ENCODE data around the gene CHST11. TPM values are rescaled to one million over a fixed set of nuclear protein-coding genes. Genes with fewer than 3 reads are reported as not detected.

CHST11 gene
- total RNA-seq, 2 experiments from 2014 or later: 19.1 to 21.9 TPM

DNA sequence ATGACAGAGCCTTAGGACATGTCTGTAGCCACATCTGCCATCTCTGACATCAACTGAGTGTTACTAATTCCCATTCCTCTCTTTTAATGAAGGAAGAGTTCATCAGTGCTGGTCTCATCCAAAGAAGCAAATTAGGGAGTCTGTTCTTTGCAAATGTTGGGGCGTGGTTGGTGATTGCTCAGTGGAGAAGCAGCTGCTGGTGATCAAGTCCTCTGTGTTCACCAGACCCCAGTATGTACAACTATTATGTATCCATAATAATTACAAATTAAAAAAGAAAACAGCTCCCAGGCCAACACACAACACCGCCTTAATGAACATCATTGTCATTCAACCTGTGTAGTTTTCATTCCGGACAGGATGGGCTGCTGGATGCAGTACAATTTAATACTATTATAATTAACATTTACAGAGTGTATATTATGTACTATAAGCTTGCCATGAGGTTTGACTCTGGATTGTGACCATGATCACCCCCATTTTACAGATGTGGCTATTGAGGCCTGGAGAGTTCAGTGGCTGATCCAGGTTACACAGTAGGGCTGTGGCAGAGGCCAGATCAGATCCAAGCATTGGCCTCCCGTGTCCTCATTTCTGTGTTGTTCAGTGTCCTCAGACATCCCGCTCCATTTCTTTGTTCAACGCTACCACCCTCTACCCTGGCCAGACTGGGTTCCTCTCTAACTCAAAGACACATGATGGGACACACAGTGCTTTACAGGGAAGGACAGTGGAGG, 179.0 kb downstream of the CHST11 start:
- no peaks in the 10 kb centered on the region for H3K27me3 Mint-ChIP-seq
- no peak overlapping the region for H3K4me3 Mint-ChIP-seq
- DNase-seq: no peak
- peaks cover 10% of the 10 kb centered on the region for H3K9me3 Mint-ChIP-seq
- H3K36me3 Mint-ChIP-seq: peaks cover 18% of the 10 kb centered on the region
- H3K27ac Mint-ChIP-seq: no peak overlapping the region
- H3K4me1 Mint-ChIP-seq: peaks cover 26% of the 10 kb centered on the region

GRCh38 chr12:104636496-104636895, 179.7 kb downstream of the CHST11 start:
- DNase-seq: no peak
- H3K27ac Mint-ChIP-seq: no peak overlapping the region
- peaks cover 26% of the 10 kb centered on the region for H3K4me1 Mint-ChIP-seq
- no peaks in the 10 kb centered on the region for H3K27me3 Mint-ChIP-seq
- peaks cover 12% of the 10 kb centered on the region for H3K9me3 Mint-ChIP-seq
- H3K4me3 Mint-ChIP-seq: no peak overlapping the region
- H3K36me3 Mint-ChIP-seq: peaks cover 23% of the 10 kb centered on the region

GRCh38 chr12:104637604-104638003, 180.9 kb downstream of the CHST11 start:
- peaks cover 29% of the 10 kb centered on the region for H3K36me3 Mint-ChIP-seq
- H3K9me3 Mint-ChIP-seq: peaks cover 12% of the 10 kb centered on the region
- H3K27ac Mint-ChIP-seq: no peak overlapping the region
- no peak overlapping the region for H3K4me3 Mint-ChIP-seq
- DNase-seq: no peak
- no peaks in the 10 kb centered on the region for H3K27me3 Mint-ChIP-seq
- H3K4me1 Mint-ChIP-seq: peaks cover 26% of the 10 kb centered on the region

GRCh38 chr12:104638218-104638850, 181.6 kb downstream of the CHST11 start:
- Mint-ChIP-seq H3K4me3 (no peak overlapping the region), H3K4me1 (peaks cover 25% of the 10 kb centered on the region), H3K27me3 (no peaks in the 10 kb centered on the region), H3K36me3 (peaks cover 29% of the 10 kb centered on the region), H3K27ac (peak overlapping the region; percentile 0), H3K9me3 (peaks cover 12% of the 10 kb centered on the region)
- DNase-seq: no peak

- peak overlapping the region; percentile 0 for H3K27ac Mint-ChIP-seq
- H3K36me3 Mint-ChIP-seq: peaks cover 27% of the 10 kb centered on the region
- H3K27me3 Mint-ChIP-seq: no peaks in the 10 kb centered on the region
- H3K4me1 Mint-ChIP-seq: peaks cover 28% of the 10 kb centered on the region
- no peak overlapping the region for H3K4me3 Mint-ChIP-seq
- peaks cover 12% of the 10 kb centered on the region for H3K9me3 Mint-ChIP-seq
- no peak for DNase-seq
Measured at GRCh38 chr12:104638851-104639240, 182.1 kb downstream of the CHST11 start.

GRCh38 chr12:104640956-104641355, 184.2 kb downstream of the CHST11 start:
- H3K4me3 Mint-ChIP-seq: no peak overlapping the region
- H3K27me3 Mint-ChIP-seq: no peaks in the 10 kb centered on the region
- H3K4me1 Mint-ChIP-seq: peaks cover 35% of the 10 kb centered on the region
- H3K9me3 Mint-ChIP-seq: peaks cover 12% of the 10 kb centered on the region
- H3K27ac Mint-ChIP-seq: no peak overlapping the region
- no peak for DNase-seq
- H3K36me3 Mint-ChIP-seq: peaks cover 27% of the 10 kb centered on the region

DNA sequence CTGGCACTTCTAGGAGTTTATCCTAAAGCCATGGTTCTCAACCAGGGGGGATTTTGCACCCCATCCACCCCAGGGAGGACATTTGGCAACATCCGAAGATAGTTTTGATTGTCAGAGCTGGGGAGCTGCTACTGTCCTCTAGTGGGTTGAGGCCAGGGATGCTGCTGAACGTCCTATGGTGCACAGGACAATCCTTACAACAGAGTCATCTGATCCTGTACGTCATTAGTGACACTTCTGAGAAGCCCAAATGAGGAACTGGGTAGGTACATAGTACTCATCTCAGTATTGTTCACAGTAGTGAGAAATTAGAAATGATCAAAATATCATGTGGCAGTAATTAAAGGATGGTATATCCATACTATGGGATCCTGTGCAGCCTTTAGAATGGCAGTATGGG, 185.1 kb downstream of the CHST11 start:
- H3K4me3 Mint-ChIP-seq: no peak overlapping the region
- no peak for DNase-seq
- H3K27me3 Mint-ChIP-seq: no peaks in the 10 kb centered on the region
- peaks cover 35% of the 10 kb centered on the region for H3K36me3 Mint-ChIP-seq
- H3K4me1 Mint-ChIP-seq: peaks cover 35% of the 10 kb centered on the region
- peaks cover 12% of the 10 kb centered on the region for H3K9me3 Mint-ChIP-seq
- H3K27ac Mint-ChIP-seq: no peak overlapping the region

DNA sequence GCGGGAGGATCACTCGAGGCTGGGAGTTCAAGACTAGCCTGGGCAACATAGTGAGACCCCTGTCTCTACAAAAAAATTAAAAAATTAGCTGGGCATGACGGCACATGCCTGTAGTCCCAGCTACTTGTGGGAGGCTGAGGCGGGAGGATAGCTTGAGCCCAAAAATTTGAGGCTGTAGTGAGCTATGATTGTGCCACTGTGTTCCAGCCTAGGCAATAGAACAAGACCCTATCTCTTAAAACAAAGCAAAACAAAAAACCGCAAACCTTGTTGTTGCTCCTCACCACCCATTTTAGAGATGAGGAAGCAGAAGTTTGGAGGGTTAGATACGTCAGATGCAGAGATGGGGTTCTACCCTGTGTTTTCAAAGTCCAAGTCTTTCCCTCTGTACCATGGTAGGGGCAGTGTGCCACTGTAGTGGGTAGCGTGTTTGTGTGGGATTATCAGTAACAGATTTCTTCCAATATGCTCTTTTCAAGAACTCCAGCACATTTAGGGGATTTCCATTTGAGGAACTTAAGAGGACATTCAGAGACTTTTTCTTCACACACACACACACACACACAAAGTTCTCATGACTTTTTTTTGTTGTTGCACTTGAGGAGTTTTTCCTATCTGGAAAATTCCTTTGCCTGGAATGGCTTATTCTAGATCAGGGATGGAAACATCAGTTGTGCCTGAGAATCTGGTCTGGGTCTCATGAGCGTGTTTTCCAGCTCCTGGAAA, 186.5 kb downstream of the CHST11 start:
- peaks cover 14% of the 10 kb centered on the region for H3K9me3 Mint-ChIP-seq
- H3K4me3 Mint-ChIP-seq: no peak overlapping the region
- no peaks in the 10 kb centered on the region for H3K27me3 Mint-ChIP-seq
- H3K27ac Mint-ChIP-seq: peak overlapping the region; percentile 19
- no peak for DNase-seq
- peaks cover 40% of the 10 kb centered on the region for H3K36me3 Mint-ChIP-seq
- peaks cover 27% of the 10 kb centered on the region for H3K4me1 Mint-ChIP-seq

- peaks cover 14% of the 10 kb centered on the region for H3K9me3 Mint-ChIP-seq
- peaks cover 37% of the 10 kb centered on the region for H3K36me3 Mint-ChIP-seq
- H3K27me3 Mint-ChIP-seq: no peaks in the 10 kb centered on the region
- no peak for DNase-seq
- peak overlapping the region; percentile 19 for H3K27ac Mint-ChIP-seq
- peaks cover 20% of the 10 kb centered on the region for H3K4me1 Mint-ChIP-seq
- no peak overlapping the region for H3K4me3 Mint-ChIP-seq
Measured at GRCh38 chr12:104643819-104644669, 187.3 kb downstream of the CHST11 start.

- Mint-ChIP-seq H3K4me1 (peaks cover 20% of the 10 kb centered on the region), H3K27me3 (no peaks in the 10 kb centered on the region), H3K36me3 (peaks cover 16% of the 10 kb centered on the region), H3K9me3 (peaks cover 2% of the 10 kb centered on the region), H3K4me3 (no peak overlapping the region), H3K27ac (no peak overlapping the region)
- DNase-seq: no peak
Measured at GRCh38 chr12:104648756-104649155, 192.0 kb downstream of the CHST11 start.

GRCh38 chr12:104649217-104649824, 192.6 kb downstream of the CHST11 start:
- peaks cover 16% of the 10 kb centered on the region for H3K36me3 Mint-ChIP-seq
- no peak overlapping the region for H3K27ac Mint-ChIP-seq

GRCh38 chr12:104649921-104650320, 193.2 kb downstream of the CHST11 start:
- peaks cover 16% of the 10 kb centered on the region for H3K36me3 Mint-ChIP-seq
- no peak for DNase-seq
- peaks cover 12% of the 10 kb centered on the region for H3K4me1 Mint-ChIP-seq
- H3K27me3 Mint-ChIP-seq: no peaks in the 10 kb centered on the region
- peaks cover 2% of the 10 kb centered on the region for H3K9me3 Mint-ChIP-seq
- H3K4me3 Mint-ChIP-seq: no peak overlapping the region
- no peak overlapping the region for H3K27ac Mint-ChIP-seq

More at GRCh38 chr12:104649217-104649824, 192.6 kb downstream of the CHST11 start:
- Mint-ChIP-seq H3K4me3 (no peak overlapping the region), H3K27me3 (no peaks in the 10 kb centered on the region), H3K9me3 (peaks cover 2% of the 10 kb centered on the region), H3K4me1 (peaks cover 15% of the 10 kb centered on the region)
- DNase-seq: no peak

- Mint-ChIP-seq H3K4me3 (no peak overlapping the region), H3K9me3 (peaks cover 2% of the 10 kb centered on the region), H3K27ac (no peak overlapping the region), H3K4me1 (peaks cover 12% of the 10 kb centered on the region), H3K36me3 (peaks cover 16% of the 10 kb centered on the region), H3K27me3 (no peaks in the 10 kb centered on the region)
- no peak for DNase-seq
Measured at GRCh38 chr12:104650541-104650940, 193.8 kb downstream of the CHST11 start.

GRCh38 chr12:104651811-104652210, 195.1 kb downstream of the CHST11 start:
- no peak overlapping the region for H3K27ac Mint-ChIP-seq
- H3K4me1 Mint-ChIP-seq: peaks cover 12% of the 10 kb centered on the region

More at GRCh38 chr12:104651811-104652210, 195.1 kb downstream of the CHST11 start:
- Mint-ChIP-seq H3K36me3 (peaks cover 8% of the 10 kb centered on the region), H3K4me3 (no peak overlapping the region), H3K27me3 (no peaks in the 10 kb centered on the region), H3K9me3 (peaks cover 2% of the 10 kb centered on the region)
- no peak for DNase-seq

All from activated naive CD8-positive, alpha-beta T cell treated with anti-CD3 and anti-CD28 coated beads for 36 hours (primary cell).